ENCODE data around the gene CIITA.
"Not testable (repeated sequence)": the region's sequence is repeated elsewhere in the genome, so short reads cannot be mapped to it uniquely, and the experiment has no call there.

CIITA gene

DNA sequence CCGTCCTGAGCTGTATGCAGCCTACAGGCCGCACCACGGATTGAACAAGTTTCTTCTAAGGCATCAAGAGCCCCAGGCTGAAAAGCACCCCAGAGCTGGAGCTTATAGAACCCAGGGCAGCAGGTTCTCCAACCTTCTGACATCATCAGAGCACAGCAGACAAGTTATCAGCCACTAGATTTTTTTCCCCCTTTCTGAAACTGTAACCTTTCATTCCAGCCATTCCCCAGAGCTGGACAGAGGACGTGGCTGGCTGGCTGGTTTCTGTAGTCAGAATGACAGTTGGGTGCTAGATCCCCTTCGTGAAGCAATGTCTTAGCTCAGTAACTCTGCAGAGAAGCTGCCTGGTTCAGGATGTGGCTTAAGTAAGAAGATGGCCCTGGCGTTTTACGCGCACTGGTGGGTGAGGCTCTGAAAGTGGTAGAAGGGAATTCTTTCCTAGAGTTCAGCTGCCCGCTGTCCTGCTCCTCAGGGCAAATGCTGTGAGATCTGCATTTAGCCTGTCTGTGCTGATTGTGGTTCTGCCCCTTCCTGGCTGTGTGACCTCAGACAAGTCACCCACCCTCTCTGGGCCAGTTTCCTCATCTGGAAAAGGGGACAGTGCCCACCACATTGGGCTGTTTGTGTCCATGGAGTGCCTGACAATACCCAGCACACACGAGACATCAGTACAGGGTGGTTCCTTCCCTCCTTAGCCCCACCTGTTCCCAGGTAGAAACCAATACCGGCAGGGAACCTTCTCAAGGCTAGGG is 56.1 kb downstream of the CIITA start:
- in situ Hi-C loops (cut with HindIII; ENCODE audit: low sequenced_read_pairs) = no loop called here

DNA sequence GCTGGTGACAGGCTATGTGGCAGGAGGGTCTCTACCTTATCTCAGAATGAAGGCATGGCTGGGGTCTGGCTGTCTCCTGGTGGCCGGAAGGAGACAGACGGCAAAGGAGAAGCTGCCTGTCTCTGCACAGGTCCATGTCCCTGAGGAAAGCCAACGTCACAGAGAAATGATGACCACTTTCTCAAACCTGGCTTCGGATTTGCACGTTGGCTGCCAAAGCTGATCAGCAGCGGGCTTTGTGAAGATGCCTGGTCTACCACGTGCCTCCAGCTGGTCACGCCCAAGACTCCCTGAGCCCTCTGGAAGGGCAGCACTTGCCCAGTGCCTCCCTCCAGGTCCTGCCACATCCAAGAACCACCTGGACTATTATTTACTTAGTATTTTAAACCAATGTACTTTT is 56.9 kb downstream of the CIITA start:
- in situ Hi-C loops (cut with HindIII; ENCODE audit: low sequenced_read_pairs) = no loop called here

DNA sequence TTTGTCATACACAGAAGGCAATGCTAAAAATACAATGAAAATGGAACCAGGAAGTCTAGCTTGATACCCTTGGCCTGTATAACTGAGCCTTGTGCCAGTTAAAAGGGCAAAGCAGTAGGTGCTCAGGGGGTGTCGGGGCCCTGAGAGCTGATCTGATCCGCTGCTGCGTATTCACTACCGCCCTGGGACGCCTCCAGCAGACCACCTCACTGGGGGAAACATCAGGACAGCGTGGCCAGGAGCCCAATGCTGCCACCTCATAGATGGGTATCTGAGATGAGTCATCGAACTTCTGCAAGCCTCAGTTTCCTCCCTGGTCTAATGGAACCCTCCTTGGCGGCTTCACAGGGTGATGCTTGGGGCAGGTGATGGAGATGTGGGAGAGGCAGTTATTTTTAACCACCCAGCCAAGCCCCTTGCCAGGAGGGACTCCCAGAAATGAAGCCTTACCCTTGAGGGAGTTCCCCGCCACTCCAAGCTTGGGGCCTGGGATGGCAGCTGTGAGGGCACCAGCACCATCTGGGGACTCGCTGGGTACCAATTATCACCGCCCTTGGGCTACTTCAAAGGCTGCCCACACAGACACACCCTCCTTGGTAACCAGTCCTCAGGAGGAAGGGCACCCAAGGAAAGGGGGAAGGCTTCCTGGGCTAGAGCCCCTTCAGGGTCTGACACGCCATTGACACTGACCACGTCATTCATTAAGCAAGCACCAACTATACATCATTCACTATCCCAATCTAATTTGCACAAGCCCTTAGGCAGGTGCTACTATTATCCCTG is 57.5 kb downstream of the CIITA start:
- in situ Hi-C loops (cut with HindIII; ENCODE audit: low sequenced_read_pairs) = no loop called here

DNA sequence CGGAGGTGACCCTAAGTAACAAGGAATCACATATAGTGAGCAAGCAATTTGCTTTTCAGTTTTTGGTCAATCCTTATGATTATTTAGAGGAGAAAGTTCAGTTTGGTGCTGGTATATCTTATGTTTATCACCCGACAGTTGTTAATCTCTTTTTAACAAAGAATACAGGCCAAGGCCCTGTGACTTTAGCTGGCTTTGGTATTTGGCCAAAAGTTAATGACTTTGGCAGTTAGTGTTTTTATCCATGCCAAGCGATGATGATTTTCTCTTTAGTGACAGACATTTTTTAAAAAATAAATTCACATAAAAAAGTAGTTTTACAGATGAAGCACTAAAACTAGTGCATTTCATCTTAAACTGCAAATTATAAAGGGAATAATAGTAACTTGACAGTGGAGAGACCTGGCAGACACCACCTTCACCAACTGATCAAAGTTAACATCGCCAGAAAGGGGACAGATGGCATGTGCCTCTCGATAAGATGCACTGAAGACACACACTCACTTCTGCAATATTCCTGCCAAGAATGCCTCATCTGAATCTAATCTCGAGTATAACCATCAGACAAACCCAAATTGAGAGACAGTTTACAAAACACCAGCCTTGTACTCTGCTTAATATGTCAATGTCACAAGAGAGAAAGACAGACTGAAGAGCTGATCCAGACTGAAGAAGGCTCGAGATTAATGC is 58.4 kb downstream of the CIITA start:
- in situ Hi-C loops (cut with HindIII; ENCODE audit: low sequenced_read_pairs) = no loop called here

DNA sequence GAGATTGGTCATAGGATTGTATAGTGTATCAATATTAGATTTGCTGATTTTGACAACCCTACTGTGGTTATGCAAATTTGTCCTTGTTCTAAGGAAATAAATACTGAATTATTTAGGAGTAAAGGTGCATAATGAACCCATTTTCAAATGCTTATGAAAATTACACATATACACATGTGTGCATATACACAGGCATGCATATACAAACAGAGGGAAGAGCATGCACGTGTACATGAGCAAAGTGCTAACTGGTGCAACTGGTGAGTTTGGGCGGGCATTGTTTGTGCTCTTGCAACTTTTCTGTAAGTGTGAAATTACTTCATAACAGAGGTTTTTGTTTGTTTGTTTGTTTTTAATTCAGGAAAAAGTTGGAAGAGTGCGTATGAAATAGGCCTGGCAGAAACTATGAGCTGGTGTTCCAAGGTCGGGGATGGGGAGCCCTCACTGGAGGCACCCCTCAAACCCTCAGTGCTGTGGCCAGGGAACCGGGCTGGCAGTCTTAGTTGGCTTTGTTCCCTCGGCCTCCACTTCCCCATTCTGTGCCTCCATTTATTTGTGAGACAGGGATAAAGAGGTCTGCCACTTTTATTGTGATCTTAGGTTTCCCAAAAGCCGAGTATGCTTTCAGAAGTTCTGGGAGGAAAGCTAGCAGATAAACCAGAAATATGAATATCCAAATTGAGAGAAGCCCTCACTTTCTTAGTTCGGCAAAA is 59.4 kb downstream of the CIITA start:
- in situ Hi-C loops (cut with HindIII; ENCODE audit: low sequenced_read_pairs) = no loop called here

DNA sequence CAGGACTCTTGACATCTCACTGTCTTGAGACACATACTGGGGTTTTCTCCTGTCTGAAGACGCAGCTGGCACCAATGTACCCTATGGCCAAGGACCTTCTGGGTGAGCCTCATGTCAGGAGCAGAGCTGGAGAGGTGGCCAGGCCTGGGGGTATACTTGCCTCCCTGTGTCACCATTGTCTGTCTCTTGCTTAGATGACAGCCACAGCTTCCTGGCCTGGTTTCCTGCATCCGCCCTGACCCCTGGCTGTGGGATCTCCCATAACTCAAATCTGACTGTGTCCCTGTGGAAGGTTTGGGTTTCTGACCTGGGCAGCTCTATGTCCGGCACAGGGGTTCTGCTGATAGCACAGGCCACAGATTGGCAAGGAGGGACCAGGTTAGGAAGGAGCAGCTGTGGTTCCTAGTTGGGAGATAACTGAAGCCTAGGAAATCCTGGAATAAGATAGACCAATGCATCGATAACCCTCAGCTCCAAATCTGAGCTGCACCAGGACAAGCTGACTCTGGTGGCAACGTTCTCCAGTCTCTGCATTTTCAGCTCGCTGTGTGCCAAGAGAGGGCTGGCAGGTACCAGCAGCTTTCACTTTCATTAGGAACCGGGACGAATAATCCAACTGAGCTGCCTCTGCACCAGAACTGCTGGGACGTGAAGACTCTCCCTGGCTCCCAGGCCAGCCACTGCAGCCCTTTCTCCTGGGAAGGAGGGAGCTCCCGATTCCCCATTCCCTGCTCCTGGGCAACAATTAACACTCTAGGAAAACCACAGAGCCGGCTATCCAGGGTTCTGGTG is 60.3 kb downstream of the CIITA start:
- in situ Hi-C loops (cut with HindIII; ENCODE audit: low sequenced_read_pairs) = no loop called here

DNA sequence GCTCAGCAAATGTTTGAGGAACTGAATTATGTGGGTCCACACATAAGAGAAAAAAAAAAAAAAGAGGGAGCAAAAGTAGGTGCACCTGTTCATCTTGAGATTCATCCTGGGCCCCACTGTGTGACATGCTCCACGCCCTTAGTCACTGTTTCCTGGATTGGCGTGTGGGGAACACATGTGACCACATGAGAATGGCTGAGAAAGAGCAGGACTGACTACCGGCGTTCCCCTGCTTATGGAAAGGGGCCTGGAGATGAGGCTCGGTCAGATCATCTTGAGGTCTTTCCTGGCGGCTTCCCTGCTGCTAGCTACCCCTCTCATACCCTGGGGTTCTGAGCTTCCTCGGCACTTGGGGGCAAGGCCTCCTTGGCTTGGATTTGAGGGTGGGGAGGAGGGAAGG is 61.3 kb downstream of the CIITA start:
- in situ Hi-C loops (cut with HindIII; ENCODE audit: low sequenced_read_pairs) = no loop called here

DNA sequence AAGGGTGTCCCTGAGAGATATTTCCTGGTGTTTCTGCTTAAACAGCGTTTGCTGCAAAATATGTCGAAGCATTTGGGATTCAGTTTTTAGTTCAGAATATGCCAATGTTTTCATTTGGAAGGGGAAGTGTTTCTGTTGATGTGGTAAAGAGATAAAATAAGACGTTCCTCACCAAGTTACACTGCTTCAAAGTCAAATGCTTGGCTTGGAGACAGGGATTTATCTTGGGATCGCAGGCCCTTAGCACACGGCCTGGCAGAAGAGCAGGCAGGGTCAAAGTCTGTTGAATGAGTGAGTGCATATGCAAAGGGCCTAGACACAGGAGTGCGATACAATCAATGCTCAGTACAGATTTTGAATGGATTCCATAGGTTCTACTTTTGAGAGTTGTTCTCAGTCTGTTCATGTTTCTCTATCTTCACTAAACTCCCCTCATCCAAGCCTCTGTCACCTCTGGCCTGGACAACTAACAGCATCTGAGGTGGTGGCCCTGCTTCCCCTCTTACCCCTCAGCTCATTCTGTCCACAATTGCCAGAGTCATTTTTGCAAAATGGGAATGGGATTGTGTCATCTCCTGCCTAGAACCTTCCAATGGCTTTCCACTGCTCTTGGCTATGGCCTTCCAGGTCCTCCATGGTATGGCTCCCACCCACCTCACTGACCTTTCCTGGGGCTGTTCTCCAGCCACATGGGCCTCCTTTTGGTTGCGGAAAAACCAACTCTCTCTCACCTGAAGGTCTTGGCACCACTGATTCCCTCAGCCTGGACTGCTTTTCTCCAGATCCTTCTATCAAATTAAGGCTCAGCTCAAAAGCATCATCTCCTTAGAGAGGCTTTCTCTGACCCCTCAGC is 62.0 kb downstream of the CIITA start:
- in situ Hi-C loops (cut with HindIII; ENCODE audit: low sequenced_read_pairs) = no loop called here

DNA sequence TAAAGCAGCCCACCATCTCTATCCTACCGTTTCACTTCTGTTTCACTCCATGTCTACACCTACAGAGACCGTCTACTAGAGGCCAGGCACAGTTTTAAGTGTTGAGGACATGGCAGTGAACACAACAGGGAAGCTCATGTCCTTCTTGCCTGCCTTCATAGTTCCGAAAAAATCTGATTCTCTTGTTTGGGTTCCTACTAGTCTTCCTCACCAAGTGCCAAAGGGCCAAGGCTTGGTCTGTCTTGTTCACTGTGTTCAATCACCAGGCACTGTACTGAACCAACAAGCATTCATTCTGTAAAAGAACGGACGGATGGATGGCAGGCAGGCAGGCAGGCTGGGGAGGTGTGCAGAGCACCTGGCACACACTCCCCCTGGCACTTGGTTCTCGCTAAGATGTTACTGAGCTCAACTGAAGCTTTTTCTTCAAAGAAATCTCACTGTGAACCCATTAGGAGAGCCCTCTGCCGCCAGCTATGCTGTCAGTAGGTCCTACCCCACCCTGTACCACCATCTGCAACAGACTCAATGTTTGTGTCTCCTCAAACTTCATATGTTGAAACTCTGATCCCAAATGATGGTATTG is 62.7 kb downstream of the CIITA start:
- in situ Hi-C loops (cut with HindIII; ENCODE audit: low sequenced_read_pairs) = no loop called here

DNA sequence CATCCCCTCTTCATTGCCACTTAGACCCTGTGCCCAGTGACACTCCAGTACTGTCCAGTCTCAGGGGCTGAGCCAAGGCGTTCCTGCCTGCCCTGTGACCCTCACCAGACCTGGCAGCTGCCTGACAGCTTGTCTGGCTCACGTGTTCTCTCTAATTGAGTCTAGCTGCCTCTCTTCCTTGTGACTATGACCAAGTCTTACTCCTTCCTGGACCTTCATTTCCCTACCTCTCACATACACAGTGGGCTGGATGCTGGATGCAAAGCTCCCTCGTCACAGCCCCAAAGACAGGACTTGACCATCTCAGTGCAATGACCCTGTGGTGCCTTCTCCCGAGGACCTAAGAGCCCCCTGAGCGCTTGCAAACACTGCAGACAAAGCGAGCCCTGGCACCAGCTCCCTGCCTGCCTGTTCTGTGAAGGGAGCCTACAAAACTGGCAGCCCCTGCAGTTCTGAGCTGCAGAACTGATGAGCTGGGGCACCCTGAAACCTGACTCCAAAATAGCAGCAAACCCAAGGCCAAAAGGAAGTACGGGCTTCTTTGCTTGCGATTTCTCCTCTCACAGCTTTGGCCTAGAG is 63.6 kb downstream of the CIITA start:
- in situ Hi-C loops (cut with HindIII; ENCODE audit: low sequenced_read_pairs) = no loop called here

DNA sequence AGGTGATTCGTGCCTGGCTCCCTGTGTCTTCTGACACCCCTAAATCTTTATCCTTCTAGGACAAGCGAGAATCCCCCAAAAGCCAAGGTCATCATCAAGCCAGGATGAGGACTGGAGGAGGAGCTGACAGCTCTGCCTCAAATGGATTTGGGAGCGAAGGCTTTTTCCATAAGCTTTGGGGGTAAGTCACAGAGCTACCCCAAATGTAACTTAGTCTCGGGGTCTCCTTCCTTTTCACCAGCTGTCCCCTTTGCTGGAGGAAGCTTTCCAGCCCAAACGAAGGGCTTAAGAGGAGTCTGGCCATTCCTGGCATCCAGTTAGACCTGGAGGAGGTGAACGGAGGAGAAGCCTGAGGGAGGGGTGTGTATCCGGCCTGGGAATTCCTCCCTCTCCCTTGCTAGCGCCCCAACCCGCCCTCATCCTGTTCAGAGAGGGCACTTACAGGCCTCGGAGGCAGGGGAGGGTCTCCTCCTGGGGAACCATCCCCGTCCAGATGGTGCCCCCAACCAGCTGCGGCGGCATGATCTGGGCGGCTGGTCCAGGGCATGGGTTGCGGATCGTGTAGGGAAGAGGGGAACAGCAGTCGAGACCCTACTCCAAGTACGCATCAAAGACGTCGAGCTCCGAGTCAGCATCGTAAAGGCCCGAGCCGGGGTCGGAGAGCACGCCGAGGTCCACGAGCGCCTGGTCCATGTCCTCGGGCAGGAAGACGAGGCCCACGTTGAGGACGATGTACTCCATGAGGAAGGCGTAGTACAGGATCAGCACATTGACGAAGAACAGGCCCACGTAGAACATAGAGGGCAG is 64.3 kb downstream of the CIITA start:
- in situ Hi-C loops (cut with HindIII; ENCODE audit: low sequenced_read_pairs) = no loop called here

DNA sequence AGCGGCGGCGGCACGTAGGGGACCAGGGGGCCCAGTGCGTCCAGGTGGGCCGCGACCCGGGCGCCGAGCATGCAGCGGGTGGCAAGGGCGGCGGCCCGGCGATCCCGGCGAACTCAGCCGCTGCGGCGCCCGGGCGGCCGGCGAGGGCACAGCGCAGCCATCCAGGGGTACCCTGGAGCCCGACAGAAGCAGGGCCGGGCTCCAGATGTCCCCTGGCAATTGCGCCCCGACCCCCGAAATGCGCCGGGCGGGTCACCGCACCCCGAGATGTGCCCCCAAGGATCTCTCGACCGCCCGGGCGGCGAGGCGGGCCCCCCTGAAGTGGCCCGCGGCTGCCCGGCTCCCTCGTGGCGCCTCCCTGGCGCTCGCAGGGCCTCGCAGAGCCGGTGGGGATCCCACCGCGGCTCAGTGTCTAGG is 64.9 kb downstream of the CIITA start:
- in situ Hi-C loops (cut with HindIII; ENCODE audit: low sequenced_read_pairs) = not testable (repeated sequence)

DNA sequence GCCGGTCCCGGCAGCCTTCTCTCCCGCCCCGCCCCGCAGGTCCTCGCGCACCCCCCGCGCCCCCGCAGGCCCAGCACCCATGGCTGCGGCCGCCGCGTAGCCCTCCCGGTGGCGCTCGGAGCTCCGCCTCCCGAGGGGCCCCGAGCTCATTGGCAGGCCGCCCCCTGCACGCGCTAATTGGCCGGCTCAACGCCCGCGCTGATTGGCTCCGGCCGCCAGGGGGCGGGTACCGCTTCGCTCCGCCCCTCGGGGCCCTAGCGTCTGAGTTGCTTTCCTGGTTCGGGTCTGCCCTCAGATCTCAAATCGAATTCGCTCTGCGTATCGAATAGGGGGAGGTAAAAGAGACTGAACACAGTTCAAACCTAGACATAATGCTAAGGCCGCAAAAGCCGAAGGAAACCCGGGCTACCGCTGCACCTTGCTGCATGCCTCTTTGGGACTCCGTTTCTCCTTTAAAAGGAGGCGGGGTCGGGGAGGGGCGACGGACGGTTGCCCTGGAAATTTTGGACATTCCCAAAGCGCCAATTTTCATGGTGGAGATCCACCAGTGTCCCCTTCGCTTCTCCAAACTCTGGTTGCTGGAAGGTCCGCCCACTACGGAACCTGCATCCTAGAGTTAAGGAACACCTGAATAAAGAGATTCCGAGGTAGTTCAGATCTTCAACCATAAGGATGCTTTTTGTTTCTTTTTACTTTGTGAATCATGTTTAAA is 65.5 kb downstream of the CIITA start, which contains the start of gene DEXI:
Gene DEXI, minus strand, starts transcription at position 117 of the 712 bp plus-strand sequence. CDS start 463 bp downstream, outside the sequence.
- in situ Hi-C loops (cut with HindIII; ENCODE audit: low sequenced_read_pairs) = no loop called here

DNA sequence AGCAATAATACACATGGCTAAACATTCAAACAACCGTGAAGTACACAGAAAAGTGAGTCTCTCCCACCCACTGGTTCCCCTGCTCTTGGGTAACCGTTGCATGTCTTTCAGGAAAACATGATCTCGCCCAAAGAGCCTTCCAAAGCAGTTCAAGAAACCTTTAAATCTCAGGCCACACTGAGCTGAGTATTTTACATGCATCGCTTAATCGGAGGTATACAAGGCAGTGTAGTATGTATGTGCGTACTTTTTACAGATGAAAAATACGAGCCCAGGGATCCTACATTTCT is 66.0 kb downstream of the CIITA start:
- in situ Hi-C loops (cut with HindIII; ENCODE audit: low sequenced_read_pairs) = no loop called here

DNA sequence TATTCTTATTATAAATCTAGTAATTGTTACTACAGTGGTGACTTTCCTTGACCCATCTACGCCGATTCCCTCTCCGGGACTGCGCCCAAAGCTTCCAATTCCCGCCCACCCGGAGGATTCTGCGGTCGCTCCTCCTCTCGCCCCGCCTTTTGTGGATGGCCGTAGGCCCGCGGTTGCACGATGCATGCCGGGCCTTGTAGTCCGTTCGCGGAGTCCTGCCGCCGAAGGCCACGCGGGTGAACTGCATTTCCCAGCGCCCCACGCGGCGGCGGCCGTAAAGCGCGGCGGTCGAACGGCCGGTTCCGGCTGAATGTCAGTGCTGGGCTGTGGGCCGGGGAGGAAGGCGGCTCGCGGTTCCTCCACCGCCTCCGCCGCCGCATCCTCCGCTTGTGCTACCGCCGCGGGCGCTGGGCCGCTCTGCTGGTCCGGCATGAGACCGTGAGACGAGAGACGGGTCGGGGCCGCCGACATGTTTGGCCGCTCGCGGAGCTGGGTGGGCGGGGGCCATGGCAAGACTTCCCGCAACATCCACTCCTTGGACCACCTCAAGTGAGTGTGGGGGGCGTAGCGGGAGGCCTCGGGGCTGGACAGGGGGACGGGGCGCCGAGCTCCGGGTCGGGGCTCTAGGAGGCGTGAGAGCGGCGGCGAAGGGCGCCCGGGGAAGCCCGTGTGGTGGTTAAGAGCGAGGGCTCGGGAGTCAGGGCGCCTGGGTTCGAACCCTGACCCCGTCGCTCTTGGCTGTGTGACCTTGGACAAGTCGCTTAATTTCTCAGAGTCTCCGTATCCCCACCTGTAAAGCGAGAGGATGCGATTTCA is 67.5 kb downstream of the CIITA start, which contains the start of gene CLEC16A:
Gene CLEC16A, plus strand, starts transcription at position 316 of the 816 bp plus-strand sequence. Its CDS starts 154 bp downstream, at position 470.
- in situ Hi-C loops (cut with HindIII; ENCODE audit: low sequenced_read_pairs) = no loop called here

DNA sequence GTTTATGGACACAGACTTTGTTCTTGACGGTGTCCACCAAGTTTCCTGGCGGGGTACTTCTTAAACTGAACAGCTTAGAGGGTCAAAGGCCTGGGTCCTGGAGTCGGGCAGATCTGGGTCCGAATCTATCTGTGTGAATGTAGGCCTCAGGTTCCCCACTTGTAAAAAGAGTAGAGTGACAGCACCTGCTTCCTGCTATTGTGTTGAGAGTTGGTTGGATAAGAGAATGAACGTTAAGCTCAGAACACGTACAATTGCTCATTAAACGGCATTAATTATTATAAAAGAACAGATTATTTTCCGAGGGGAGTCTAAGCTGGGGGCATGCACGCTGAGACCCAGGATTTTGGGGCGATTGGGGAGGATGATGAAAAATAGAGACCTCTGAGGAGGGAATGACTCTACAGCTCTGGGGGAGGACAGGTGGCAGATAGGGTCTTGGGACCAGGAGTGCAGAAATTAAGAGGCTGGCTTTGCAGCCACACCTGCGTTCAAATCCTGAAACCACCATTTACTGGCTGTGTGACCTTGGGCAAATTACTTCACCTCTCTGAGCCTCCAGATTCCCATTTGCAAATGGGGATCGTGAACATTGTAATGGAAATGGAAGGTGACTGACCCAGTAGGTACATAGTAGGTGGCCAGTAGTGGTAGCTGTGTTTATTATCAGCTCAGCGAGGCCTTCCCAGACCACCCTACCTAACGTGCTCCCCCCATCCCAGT is 68.2 kb downstream of the CIITA start:
- in situ Hi-C loops (cut with HindIII; ENCODE audit: low sequenced_read_pairs) = no loop called here

All from endothelial cell of hepatic sinusoid (primary cell).